Activated CD8-positive, alpha-beta memory T cell treated with anti-CD3 and anti-CD28 coated beads, Interleukin-2, amount 50 U/mL, for 1 hour (primary cell): ENCODE results near the gene AKR1B1.

Source experiments
- DNase-seq: peaks from one replicate; pipeline ENCODE4 v3.0.0-alpha.2; 2020; ENCODE audit errors: extremely low read depth

AKR1B1 gene

GRCh38 chr7:134444961-134445315 lies 14.0 kb downstream of the AKR1B1 start:
- DNase-seq, result no peak

DNA sequence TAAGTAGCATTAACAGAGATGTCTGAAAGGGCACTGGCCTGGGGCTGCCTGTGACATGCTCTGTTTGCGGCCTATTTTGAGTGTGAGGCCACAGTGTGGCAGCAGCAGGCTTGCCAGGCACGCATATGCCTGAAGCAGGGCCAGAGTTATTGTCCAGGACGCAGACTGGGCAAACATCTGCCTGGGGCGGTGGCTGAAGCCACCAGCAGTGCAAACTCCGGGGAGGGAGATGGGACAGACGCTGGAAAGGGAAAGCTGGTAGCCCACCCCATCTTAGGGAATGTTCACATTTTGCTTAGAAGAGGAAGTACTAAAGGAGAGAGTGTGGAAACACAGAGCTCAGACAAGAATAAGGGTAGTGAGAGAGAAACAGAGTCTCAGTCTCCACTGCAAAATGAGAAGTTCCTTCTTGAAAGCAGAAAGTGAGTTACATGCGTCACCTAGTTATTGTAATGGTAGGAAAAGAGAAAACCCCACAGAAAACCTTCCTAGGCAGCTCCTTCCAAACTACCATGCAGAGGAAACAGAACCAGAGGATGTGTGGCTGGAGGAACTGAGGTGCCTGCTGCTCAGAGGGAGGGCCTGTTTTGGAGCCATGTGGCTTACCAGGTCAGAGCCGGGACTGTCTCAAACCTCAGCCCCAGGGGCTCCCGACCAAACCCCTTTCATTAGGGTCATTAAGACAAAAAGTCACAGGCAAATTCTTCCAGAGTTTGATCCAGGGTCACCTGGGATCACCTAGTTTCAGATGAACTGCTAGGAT lies 14.5 kb downstream of the AKR1B1 start:
- no peak for DNase-seq

DNA sequence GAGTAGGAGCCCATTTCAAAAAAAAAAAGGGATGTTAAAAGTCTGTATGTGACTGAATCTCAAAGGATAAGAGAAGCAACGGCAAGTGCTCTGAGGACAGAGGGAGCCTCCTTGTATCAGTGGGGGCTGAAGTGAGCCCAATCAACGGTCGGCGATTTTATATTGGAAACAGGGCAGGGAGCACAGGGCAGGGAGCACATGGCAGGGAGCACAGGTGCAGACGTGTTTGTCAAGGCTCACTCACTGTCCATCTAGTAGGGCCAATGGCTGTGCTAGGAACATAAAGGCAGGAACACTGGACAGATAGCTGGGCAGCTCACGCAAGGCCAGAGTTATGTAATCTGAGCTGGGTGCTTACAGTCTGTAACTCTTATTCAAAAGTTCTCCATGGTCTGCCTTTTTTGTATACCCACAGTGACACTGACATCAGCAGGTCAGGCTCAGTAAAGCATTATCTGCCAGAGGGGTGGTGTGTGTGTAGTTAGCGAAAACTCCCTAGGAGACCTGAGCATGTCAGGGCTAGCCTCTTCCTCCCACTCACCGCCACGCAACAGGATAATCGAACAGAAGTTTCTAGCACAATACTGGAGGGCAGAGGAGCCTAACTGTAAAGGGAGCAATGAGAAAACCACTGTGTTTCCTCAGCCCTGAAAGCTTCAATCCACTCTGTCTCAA lies 15.4 kb downstream of the AKR1B1 start:
- DNase-seq, result no peak

- DNase-seq, result no peak
Observed at GRCh38 chr7:134442441-134443220, 16.3 kb downstream of the AKR1B1 start.

GRCh38 chr7:134441264-134441663 lies 17.6 kb downstream of the AKR1B1 start:
- DNase-seq, result no peak

DNA sequence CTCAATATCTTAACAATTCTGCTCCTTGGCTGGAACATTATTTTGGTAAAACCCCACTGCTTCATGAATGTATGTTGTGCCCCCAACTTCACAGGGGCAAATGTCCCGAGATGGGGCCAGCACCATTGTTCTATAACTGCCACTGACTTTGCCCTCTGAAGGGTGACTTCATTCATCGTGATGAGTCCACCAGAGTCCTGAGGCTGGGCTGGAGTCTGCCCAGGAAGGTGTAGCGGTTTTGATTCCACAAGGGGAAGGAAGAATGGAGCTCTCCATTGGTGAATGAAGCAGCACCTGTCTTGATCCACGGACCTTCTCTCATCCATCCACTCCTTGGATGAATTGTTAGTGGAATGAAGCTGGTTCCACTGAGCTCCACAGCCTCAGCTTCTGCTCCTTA lies 18.4 kb downstream of the AKR1B1 start:
- no peak for DNase-seq

GRCh38 chr7:134440067-134440466 lies 18.8 kb downstream of the AKR1B1 start:
- no peak for DNase-seq

- no peak for DNase-seq
Observed at GRCh38 chr7:134438946-134439345, 20.0 kb downstream of the AKR1B1 start.

- no peak for DNase-seq
Observed at GRCh38 chr7:134435161-134435920, 23.6 kb downstream of the AKR1B1 start.

- DNase-seq, result no peak
Observed at GRCh38 chr7:134434701-134435100, 24.2 kb downstream of the AKR1B1 start.

DNA sequence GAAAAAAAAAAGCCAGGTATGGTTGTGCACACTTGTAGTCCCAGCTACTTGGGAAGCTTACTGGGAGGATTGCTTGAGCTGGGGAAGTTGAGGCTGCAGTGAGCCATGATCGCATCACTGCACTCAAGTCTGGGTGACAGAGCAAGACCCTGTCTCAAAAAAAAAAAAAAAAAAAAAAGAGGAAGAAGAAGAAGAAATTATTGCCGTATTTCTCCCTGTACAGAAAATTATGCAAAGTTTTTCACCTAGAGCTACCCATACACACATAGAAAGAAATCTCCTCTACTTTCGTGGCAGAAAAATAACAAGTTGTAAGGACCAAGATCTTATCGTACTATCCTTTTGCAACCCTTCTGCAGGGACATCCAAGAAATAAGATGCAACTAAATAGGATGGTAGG lies 25.5 kb downstream of the AKR1B1 start:
- DNase-seq, result no peak

GRCh38 chr7:134432296-134433152 lies 26.4 kb downstream of the AKR1B1 start:
- peak; percentile 23 for DNase-seq

GRCh38 chr7:134431815-134432214 lies 27.1 kb downstream of the AKR1B1 start:
- no peak for DNase-seq

GRCh38 chr7:134429481-134429880 lies 29.4 kb downstream of the AKR1B1 start:
- DNase-seq, result no peak

DNA sequence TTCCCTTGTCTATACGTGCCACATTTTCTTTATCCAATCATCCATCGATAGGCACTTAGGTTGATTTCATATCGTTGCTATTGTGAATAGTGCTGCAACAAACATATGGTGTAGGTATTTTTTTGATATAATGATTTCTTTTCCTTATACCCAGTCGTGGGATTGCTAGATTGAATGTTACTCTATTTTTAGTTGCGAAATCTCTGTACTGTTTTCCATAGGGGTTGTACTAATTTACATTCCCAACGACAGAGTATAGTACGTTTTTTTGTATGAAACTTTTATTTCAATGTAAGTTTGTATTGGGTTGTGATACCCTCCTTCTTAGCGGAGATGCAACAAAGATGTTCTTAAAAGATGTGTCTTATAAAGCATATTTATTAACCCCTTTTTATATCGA lies 30.0 kb downstream of the AKR1B1 start:
- DNase-seq, result no peak

- DNase-seq, result no peak
Observed at GRCh38 chr7:134427896-134428295, 31.0 kb downstream of the AKR1B1 start.

DNA sequence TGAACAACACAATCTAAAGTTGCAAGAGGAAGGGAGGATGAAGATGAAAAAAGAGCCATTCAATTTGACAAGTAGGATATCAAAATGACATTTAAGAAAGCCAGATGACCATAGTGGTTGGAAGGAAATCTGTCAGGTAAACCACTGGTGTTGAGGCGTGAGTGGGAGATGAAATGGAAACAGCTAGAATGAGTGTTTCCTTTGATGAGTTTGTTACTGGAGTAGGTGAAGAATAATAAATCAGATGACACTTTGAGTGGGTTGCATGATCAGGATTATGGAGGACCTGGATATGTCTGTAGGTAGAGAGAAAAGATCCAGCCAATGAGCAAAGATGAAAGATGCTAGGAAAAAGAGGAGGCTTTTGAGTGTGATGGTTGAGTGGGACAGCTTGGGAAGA lies 33.1 kb downstream of the AKR1B1 start:
- DNase-seq, result no peak

GRCh38 chr7:134422638-134423037 lies 36.3 kb downstream of the AKR1B1 start:
- no peak for DNase-seq

DNA sequence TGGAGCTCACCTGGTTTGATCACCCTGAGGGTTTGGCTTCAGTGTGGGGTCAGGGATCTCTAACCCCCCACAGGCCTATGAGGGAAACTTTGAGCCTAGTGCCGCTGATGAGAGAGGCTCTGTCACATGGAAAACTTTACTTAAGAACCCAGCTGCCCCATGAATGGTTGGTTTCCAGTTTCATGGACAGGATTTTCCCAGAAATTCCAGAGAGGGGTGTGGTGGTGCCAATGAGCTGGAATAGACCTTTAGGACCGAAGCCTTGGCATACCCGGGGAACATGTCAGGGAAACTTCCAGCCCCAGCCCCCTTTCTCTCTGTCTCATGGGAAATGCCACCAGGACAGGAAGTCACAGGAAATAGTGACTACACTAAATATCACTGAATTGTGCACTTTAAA lies 36.9 kb downstream of the AKR1B1 start:
- DNase-seq, result no peak

DNA sequence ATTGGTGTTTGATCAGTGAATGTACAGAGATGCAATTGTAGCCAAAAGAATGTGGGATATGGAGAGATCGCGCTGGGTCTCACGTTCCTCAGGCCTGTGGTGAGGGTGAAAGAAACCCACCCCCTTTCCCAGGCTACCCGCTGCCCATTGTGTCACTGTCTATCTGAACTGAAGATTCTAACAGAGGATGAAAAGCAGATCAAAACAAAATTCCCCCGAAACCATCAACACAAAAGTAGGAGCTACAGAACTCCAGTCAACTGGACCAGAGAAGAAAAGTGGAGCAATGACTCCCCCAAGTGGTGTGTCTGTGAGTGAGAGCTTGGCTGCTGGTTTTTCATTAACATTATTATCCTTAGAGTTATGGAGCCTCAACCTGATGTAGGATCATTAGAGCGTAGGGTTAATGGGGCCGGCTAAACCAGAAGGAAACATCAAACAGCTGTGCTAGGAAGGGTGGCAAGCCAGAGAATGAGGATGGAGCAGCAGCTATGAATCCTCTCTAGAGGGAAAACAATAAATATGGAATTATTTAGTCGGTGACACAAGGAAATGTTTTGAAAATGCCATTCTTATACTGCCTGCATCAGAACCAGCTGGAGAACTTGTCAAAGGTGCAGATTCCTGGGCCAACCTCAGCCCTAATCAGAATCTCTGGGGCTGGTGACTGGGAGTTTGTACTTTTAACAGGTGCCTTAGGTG lies 38.3 kb downstream of the AKR1B1 start:
- no peak for DNase-seq
